HepG2 (cell line): Measurements from ENCODE around the gene NAA38. TPM values are rescaled to one million over a fixed set of nuclear protein-coding genes. Genes with fewer than 3 reads are reported as not detected.

Source experiments
- ADNP ChIP-seq: sonication (generic); formaldehyde crosslinking; IDR thresholded peaks from 2 replicates; pipeline ENCODE4 v1.4.0; 2020; ENCODE audit warnings: missing genetic modification reagents
- ARID2 ChIP-seq: sonication (generic); formaldehyde crosslinking; IDR thresholded peaks from 2 replicates; pipeline ENCODE4 v1.8.1; 2022; ENCODE audit warnings: mild to moderate bottlenecking, missing genetic modification reagents, borderline replicate concordance
- DMAP1 ChIP-seq: IDR thresholded peaks from 2 replicates; pipeline ENCODE4 v1.6.1; 2016
- ETV5 ChIP-seq: IDR thresholded peaks from 2 replicates; pipeline ENCODE4 v1.6.1; 2018; ENCODE audit warnings: missing biosample characterization, missing genetic modification reagents, inconsistent platforms, borderline replicate concordance
- GATAD2A ChIP-seq: IDR thresholded peaks from 2 replicates; pipeline ENCODE4 v1.6.1; 2016
- IRF2 ChIP-seq: IDR thresholded peaks from 2 replicates; pipeline ENCODE4 v1.6.1; 2018; ENCODE audit warnings: missing genetic modification reagents, missing compliant biosample characterization
- KLF12 ChIP-seq: sonication (generic); formaldehyde crosslinking; IDR thresholded peaks from 2 replicates; pipeline ENCODE4 v1.4.0; 2020; ENCODE audit warnings: missing genetic modification reagents, borderline replicate concordance
- MEIS1 ChIP-seq: sonication (generic); formaldehyde crosslinking; IDR thresholded peaks from 2 replicates; pipeline ENCODE4 v1.9.0; 2021; ENCODE audit warnings: mild to moderate bottlenecking, missing genetic modification reagents, moderate library complexity, borderline replicate concordance
- MLLT10 ChIP-seq: sonication (generic); formaldehyde crosslinking; IDR thresholded peaks from 2 replicates; pipeline ENCODE4 v1.4.0; 2020; ENCODE audit warnings: missing genetic modification reagents
- PHF20 ChIP-seq: sonication (generic); formaldehyde crosslinking; IDR thresholded peaks from 2 replicates; pipeline ENCODE4 v1.5.0; 2020; ENCODE audit warnings: mild to moderate bottlenecking, missing genetic modification reagents
- POGZ ChIP-seq: sonication (generic); formaldehyde crosslinking; IDR thresholded peaks from 2 replicates; pipeline ENCODE4 v1.4.0; 2020; ENCODE audit warnings: mild to moderate bottlenecking, missing genetic modification reagents
- RBFOX2 ChIP-seq: fragments of 200-400 bp; formaldehyde crosslinking; IDR thresholded peaks from 2 replicates; pipeline ENCODE4 v1.6.1; 2017; ENCODE audit warnings: low read depth, mild to moderate bottlenecking, low read length
- SIN3A ChIP-seq: IDR thresholded peaks from 2 replicates; pipeline ENCODE4 v1.6.1; 2011; ENCODE audit warnings: low read depth, mild to moderate bottlenecking, control low read depth, low read length, borderline replicate concordance
- SMAD1 ChIP-seq: sonication (generic); formaldehyde crosslinking; IDR thresholded peaks from 2 replicates; pipeline ENCODE4 v1.4.0; 2020; ENCODE audit warnings: missing genetic modification reagents, low read depth, mild to moderate bottlenecking, borderline replicate concordance
- SOX5 ChIP-seq: IDR thresholded peaks from 2 replicates; pipeline ENCODE4 v1.6.1; 2016; ENCODE audit warnings: borderline replicate concordance
- SP1 ChIP-seq, 2 experiments: fragments of 450-650 bp in 1 of 2; sonication (generic) in 1 of 2; formaldehyde crosslinking in 1 of 2; IDR thresholded peaks; 2 replicates each; pipeline versions ENCODE4 v1.4.0 to v1.6.1; 2016 to 2020; ENCODE audit warnings: missing genetic modification reagents in 1 of 2
- SPEN ChIP-seq: sonication (generic); formaldehyde crosslinking; IDR thresholded peaks from 2 replicates; pipeline ENCODE4 v1.5.1; 2020; ENCODE audit warnings: low read depth, mild to moderate bottlenecking, missing genetic modification reagents
- STAT5B ChIP-seq: sonication (generic); formaldehyde crosslinking; IDR thresholded peaks from 2 replicates; pipeline ENCODE4 v1.4.0; 2020; ENCODE audit warnings: missing genetic modification reagents
- ZBTB7A ChIP-seq: sonication (generic); formaldehyde crosslinking; IDR thresholded peaks from 2 replicates; pipeline ENCODE4 v1.8.0; 2022; ENCODE audit warnings: mild to moderate bottlenecking, missing genetic modification reagents
- ZFY ChIP-seq: sonication (generic); formaldehyde crosslinking; IDR thresholded peaks from 2 replicates; pipeline ENCODE4 v1.4.0; 2020; ENCODE audit warnings: missing genetic modification reagents
- ZNF10 ChIP-seq: sonication (generic); formaldehyde crosslinking; IDR thresholded peaks from 2 replicates; pipeline ENCODE4 v1.4.0; 2020; ENCODE audit warnings: mild to moderate bottlenecking, low read depth, missing genetic modification reagents, borderline replicate concordance
- ZNF253 ChIP-seq: sonication (generic); formaldehyde crosslinking; IDR thresholded peaks from 2 replicates; pipeline ENCODE4 v1.8.0; 2022; ENCODE audit warnings: mild to moderate bottlenecking, missing genetic modification reagents, borderline replicate concordance
- ZNF317 ChIP-seq: sonication (generic); formaldehyde crosslinking; IDR thresholded peaks from 2 replicates; pipeline ENCODE4 v1.5.0; 2020; ENCODE audit warnings: mild to moderate bottlenecking, missing genetic modification reagents
- ZNF367 ChIP-seq: sonication (generic); formaldehyde crosslinking; IDR thresholded peaks from 2 replicates; pipeline ENCODE4 v1.4.0; 2020; ENCODE audit warnings: missing genetic modification reagents, borderline replicate concordance
- ZNF616 ChIP-seq: sonication (generic); formaldehyde crosslinking; IDR thresholded peaks from 2 replicates; pipeline ENCODE4 v1.5.0; 2020; ENCODE audit warnings: low read depth, mild to moderate bottlenecking, missing genetic modification reagents
- ZNF619 ChIP-seq: sonication (generic); formaldehyde crosslinking; IDR thresholded peaks from 2 replicates; pipeline ENCODE4 v1.4.0; 2020; ENCODE audit warnings: mild to moderate bottlenecking, missing genetic modification reagents
- ZNF766 ChIP-seq: sonication (generic); formaldehyde crosslinking; IDR thresholded peaks from 2 replicates; pipeline ENCODE4 v1.5.0; 2020; ENCODE audit warnings: missing genetic modification reagents, borderline replicate concordance
- polyA plus RNA-seq, 8 experiments: library from polyadenylated mRNA; depleted of rRNA in 3 of 8; stranded (reverse) in 7 of 8; unstranded in 1 of 8; fragments of >200 nt; fragmentation: Illumina TruSeq in 4 of 8; extraction: Trizol in 4 of 8; gene quantifications; 2 replicates each; pipeline versions ENCODE4 v1.2.1 to v1.2.3, GENCODE V29; 2011 to 2016; ENCODE audit warnings: low read depth in 4 of 8, missing spikeins in 1 of 8, mixed read lengths in 1 of 8; ENCODE audit not compliant: insufficient read depth in 1 of 8
- total RNA-seq, 5 experiments: library from RNA; depleted of rRNA; stranded (reverse); fragments of >200 nt; fragmentation: Illumina TruSeq; extraction: Trizol; gene quantifications; 2 replicates each; pipeline ENCODE4 v1.2.3, GENCODE V29; 2016; ENCODE audit warnings: low read depth in 1 of 5
- TF ChIP-seq, protein P1 (sequence below): sonication (generic); formaldehyde crosslinking; IDR thresholded peaks from 2 replicates; pipeline ENCODE4 v1.4.0; 2020; ENCODE audit warnings: low read depth, mild to moderate bottlenecking, missing genetic modification reagents
- TF ChIP-seq, protein P2 (sequence below): sonication (generic); formaldehyde crosslinking; IDR thresholded peaks from 2 replicates; pipeline ENCODE4 v1.9.0; 2022; ENCODE audit warnings: missing genetic modification reagents, mild to moderate bottlenecking, borderline replicate concordance

The NAA38 gene
- total and polyA plus RNA-seq, 2 of the 13 experiments (the other 11 are each of a cell fraction or from before 2014, with no cell fraction given) = 46.9 to 91.6 TPM

DNA sequence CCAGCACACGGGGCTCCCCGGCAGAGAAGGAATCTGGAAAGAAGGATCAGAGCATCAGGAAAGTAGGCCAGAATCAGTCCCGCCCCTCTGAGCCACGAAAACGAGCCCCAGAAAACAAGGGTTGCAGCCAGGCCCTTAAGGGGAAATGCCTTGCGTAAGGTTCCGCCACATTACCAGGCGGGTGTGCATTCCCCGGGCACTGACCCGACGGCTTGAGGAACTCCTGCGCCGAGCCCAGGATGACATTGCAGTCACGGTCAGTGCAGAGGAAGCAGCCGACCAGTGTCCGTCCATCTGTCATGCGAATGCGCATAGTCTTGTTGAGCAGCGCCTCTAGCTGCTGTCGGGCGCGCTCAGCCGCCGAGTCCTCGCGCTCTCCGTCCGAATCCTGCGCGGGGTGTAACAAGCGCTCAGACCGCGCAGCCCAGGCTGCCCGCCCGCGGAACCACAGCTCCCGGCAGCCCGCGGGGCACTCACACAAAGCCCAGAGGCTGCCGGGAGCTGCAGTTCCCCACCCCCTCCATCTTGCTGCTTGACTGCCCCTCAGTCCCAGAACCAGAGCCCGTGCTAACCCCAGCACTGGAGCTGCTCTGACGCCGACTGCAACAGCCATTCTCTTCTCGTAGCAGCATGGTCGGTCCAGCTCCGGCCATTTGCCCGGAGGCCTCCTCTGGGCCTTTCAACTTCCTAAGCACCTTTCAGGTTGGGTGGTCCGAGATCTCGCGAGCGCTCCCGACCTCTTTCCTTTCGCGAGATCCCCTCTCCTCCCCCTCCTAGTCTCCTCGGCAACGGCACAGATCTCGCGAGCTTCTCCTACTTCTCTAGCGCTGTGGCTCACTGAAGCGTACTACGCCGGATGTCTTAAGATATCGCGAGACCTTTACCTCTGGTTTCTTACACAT, at the start of gene NAA38 (continued):
- TF ChIP-seq, protein P1, sequence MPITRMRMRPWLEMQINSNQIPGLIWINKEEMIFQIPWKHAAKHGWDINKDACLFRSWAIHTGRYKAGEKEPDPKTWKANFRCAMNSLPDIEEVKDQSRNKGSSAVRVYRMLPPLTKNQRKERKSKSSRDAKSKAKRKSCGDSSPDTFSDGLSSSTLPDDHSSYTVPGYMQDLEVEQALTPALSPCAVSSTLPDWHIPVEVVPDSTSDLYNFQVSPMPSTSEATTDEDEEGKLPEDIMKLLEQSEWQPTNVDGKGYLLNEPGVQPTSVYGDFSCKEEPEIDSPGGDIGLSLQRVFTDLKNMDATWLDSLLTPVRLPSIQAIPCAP = no peak
- TF ChIP-seq IRF2 (peak; percentile 71; the same call in 1 of the 2 replicates), SOX5 (CRISPR knock-in tag) (peak; percentile 42), DMAP1 (CRISPR knock-in tag) (no peak), ZNF766 (CRISPR knock-in tag) (peak; percentile 44; the same call in 1 of the 2 replicates), ETV5 (peak; percentile 24; the same call in 1 of the 2 replicates), POGZ (peak; percentile 17), ZNF253 (CRISPR knock-in tag) (no peak), ARID2 (no peak), RBFOX2 (peak; percentile 84), GATAD2A (CRISPR knock-in tag) (0 out of 2 replicates have a peak, but pooled peaks have one; percentile 13), ZNF616 (CRISPR knock-in tag) (no peak), ADNP (CRISPR knock-in tag) (no peak), SP1 (IDR thresholded peaks at IDR 0.05) (peak; percentile 93), SP1 (CRISPR knock-in tag; IDR thresholded peaks at IDR 0.05) (peak; percentile 11; the same call in 1 of the 2 replicates), ZBTB7A (CRISPR knock-in tag) (no peak), KLF12 (no peak), ZFY (CRISPR knock-in tag) (peak; percentile 73), STAT5B (CRISPR knock-in tag) (no peak), ZNF317 (CRISPR knock-in tag) (peak; percentile 69), MLLT10 (no peak), SIN3A (peak; percentile 71; the same call in 1 of the 2 replicates), MEIS1 (CRISPR knock-in tag) (peak; percentile 44; the same call in 1 of the 2 replicates), SPEN (CRISPR knock-in tag) (peak; percentile 93), PHF20 (CRISPR knock-in tag) (peak; percentile 43; the same call in 1 of the 2 replicates), SMAD1 (CRISPR knock-in tag) (0 out of 2 replicates have a peak, but pooled peaks have one; percentile 60), ZNF10 (CRISPR knock-in tag) (no peak), ZNF619 (CRISPR knock-in tag) (no peak), ZNF367 (CRISPR knock-in tag) (0 out of 2 replicates have a peak, but pooled peaks have one; percentile 28)
- TF ChIP-seq, protein P2, sequence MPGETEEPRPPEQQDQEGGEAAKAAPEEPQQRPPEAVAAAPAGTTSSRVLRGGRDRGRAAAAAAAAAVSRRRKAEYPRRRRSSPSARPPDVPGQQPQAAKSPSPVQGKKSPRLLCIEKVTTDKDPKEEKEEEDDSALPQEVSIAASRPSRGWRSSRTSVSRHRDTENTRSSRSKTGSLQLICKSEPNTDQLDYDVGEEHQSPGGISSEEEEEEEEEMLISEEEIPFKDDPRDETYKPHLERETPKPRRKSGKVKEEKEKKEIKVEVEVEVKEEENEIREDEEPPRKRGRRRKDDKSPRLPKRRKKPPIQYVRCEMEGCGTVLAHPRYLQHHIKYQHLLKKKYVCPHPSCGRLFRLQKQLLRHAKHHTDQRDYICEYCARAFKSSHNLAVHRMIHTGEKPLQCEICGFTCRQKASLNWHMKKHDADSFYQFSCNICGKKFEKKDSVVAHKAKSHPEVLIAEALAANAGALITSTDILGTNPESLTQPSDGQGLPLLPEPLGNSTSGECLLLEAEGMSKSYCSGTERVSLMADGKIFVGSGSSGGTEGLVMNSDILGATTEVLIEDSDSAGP (CRISPR knock-in tag) = peak; percentile 67; the same call in 1 of the 2 replicates
